DMS79 (cell line): Measurements from ENCODE around the gene ZNF547.
A peak's percentile ranks its signal among the peaks of the same experiment; 100 is the strongest.
"Not testable (repeated sequence)": the region's sequence is repeated elsewhere in the genome, so short reads cannot be mapped to it uniquely, and the experiment has no call there.

Experiments used
- DNase-seq: peaks from one replicate; lab custom pipeline; 2025; lab: John Stamatoyannopoulos, UW

Gene ZNF547

GRCh38 chr19:57374647-57375046 is 11.3 kb downstream of the ZNF547 start:
- not testable (repeated sequence) for DNase-seq

DNA sequence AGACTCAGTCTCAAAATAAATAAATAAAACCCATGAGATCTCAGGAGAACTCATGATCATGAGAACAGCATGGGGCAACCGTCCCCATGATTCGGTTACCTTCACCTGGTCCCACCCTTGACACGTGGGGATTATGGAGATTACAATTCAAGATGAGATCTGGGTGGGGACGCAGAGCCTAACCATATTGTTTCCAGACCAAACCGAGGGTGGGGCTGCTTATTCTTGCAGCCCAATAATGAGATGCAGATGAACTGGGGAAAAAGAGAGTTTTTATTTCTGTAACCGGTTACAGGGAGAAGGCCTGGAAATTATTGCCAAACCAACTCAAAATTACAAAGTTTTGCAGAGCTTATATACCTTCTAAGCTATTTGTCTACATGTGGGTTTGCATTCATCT is 12.8 kb downstream of the ZNF547 start:
- no peak for DNase-seq

DNA sequence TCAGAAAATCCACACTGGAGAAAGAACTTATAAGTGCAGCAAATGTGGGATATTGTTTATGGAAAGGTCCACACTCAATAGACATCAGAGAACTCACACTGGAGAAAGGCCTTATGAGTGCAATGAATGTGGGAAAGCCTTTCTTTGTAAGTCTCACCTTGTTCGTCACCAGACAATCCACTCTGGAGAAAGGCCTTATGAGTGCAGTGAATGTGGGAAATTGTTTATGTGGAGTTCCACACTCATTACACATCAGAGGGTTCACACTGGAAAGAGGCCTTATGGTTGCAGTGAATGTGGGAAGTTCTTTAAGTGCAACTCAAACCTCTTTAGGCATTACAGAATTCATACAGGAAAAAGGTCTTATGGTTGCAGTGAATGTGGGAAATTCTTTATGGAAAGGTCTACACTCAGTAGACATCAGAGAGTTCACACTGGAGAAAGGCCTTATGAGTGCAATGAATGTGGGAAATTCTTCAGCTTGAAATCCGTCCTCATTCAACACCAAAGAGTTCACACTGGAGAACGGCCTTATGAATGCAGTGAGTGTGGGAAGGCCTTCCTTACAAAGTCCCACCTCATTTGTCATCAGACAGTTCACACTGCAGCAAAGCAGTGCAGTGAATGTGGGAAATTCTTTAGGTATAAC is 14.3 kb downstream of the ZNF547 start:
- DNase-seq: no peak

- DNase-seq: no peak
Measured at GRCh38 chr19:57380923-57381322, 17.6 kb downstream of the ZNF547 start.

DNA sequence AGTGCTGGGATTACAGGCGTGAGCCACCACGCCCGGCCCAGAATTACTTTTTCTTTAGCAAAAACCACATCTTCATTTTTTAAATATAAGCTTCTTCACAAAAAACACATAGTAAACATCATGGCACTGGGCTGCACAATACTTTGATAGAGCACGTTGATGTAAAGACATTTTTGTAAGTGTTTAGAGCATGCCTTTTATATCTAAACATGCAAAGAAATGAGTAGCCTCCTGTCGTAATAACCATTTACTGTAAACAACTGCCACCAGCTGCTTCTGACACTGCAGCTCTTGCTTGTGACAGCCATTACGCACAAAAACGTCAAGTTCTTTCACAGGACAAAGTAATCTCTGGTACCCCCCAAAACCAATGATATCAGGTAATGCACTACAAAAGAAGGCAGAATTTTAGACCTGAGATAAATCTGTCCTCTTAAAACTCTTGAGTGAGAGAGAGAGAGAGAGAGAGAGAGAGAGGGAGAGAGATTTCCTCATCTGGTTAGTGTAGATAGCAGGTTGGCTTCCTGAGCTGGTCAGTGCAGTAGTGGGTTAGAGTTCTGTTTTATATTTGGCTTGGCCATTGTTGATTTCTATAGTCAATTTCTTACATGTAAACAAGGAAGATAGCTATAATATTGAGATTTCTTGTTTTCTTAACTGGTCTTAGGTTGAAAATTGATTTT is 19.6 kb downstream of the ZNF547 start:
- DNase-seq: no peak

DNA sequence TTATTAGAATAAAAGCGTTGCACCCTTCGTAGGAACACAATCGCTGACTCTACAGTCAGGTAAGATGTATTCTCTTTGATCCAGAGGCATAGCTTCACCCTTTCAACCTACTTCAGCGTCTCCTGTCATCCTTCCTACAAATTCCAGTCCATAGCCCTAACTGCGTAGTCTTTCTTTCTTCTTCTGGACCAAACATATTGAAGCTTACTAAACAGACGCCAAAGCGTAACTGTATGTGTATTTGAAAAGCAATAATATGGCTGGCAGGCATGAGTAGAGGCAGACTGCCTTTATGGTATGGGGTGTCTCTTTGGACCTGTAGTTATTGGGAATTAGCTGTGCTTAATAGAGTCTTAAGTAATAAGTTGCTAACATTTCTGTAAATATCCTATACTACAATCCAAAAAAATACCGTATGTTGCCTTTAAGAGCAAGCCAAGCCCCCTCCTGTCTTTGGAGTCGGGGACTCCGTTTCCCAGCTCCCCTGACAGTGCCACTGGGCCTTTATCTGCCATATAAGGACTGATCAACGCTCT is 25.9 kb downstream of the ZNF547 start:
- no peak for DNase-seq

GRCh38 chr19:57389730-57390598 is 26.6 kb downstream of the ZNF547 start, which contains the start of gene ZNF548:
Gene ZNF548 (plus strand): TSS chr19:57389854. CDS start chr19:57390100, 246 bp downstream.
- peak; percentile 98 for DNase-seq

DNA sequence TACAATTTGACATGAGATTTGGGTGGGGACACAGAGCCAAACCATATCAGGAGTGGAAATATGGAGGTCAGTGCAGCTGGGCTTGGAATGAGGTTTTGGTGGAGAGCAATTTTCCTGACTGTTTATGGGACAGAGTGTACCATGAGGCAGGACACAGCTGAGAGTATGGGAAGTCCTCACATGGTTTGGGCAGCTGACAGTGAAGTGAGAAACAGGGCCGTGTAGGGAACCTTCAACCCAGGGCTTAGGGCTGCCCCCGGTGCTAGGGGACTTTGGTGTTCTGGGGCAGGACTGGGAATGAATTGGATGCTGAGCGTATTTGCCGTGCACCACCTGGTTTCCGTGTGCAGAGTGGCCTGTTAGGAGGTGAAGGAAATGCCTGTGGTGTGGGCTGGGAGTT is 32.4 kb downstream of the ZNF547 start:
- no peak for DNase-seq

DNA sequence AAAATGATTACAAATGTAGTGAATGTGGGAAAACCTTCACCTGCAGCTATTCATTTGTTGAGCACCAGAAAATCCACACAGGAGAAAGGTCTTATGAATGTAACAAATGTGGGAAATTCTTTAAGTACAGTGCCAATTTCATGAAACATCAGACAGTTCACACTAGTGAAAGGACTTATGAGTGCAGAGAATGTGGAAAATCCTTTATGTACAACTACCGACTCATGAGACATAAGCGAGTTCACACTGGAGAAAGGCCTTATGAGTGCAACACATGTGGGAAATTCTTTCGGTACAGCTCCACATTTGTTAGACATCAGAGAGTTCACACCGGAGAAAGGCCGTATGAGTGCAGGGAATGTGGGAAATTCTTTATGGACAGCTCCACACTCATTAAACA is 35.5 kb downstream of the ZNF547 start:
- no peak for DNase-seq

GRCh38 chr19:57403737-57404563 is 40.6 kb downstream of the ZNF547 start:
- DNase-seq: no peak

GRCh38 chr19:57406516-57407123 is 43.3 kb downstream of the ZNF547 start:
- DNase-seq: peak; percentile 36

DNA sequence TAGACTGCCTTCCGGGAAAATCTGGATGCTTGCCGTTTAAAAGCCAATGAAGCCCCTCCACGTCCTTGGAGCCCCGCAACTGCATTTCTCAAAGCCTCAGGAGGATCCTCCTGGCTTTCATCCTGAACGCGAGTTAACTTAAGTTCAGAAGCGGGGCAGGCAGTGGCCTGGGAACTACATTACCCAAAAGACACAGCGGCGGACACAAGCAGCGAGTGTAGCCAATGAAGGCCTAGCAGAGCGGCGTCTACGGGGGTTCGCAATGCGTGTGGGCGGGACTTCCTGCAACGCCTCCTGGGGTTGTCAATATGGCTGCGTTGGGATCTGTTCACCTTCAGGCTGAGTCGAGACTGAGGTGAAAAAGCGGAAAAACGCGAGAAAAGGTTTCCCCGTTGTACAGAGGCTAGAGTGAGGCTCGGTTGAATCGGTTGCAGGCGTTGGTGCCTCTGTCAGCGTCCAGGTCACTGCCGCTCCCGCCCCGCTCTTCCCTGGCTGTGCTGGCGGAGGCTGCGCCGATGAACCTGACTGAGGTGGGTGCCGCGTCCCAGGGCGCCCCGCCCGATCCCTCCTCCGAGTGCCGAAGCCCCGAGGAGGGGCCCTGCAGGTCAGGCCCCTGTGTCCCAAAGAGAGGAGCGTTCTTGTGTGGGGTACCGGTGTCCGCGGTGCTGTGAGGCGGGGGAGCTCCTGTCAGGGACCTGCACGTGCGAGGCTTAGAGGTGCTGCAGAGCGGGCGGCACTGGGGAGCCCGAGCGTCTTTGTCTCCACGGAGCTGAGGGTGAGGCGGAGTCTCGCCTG is 47.7 kb downstream of the ZNF547 start, which contains the start of gene ZNF17:
Gene ZNF17 (plus strand): TSS at position 285 of the 795 bp plus-strand sequence. CDS start 2,455 bp downstream, outside the sequence.
- peak; percentile 84 for DNase-seq

DNA sequence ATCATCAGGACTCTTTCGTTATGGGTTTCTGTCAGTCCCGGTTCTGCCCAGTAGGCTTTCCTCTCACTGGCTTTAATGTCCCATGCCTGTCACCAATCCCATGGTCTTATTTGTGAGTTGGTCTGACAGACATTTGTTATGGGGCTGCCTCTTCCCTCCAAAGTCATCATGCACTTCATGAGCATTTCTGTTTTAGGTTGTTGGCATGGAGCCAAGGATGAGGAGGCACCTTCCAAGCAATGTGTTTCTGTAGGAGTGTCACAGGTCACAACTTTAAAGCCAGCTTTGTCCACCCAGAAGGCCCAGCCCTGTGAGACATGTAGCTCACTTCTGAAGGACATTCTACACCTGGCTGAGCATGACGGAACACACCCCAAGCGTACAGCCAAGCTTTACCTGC is 56.1 kb downstream of the ZNF547 start:
- no peak for DNase-seq

- no peak for DNase-seq
Measured at GRCh38 chr19:57421037-57421436, 57.7 kb downstream of the ZNF547 start.
